HG03558 (cell line): ENCODE measurements around the gene KRTAP10-4.
"Not testable (repeated sequence)": the region's sequence is repeated elsewhere in the genome, so short reads cannot be mapped to it uniquely, and the experiment has no call there.

Experiments used
- ATAC-seq: cut with Tn5 transposase; IDR thresholded peaks from one replicate; pipeline ENCODE4 v1.9.1; 2021; ENCODE audit warnings: moderate number of reproducible peaks; ENCODE audit not compliant: unreplicated experiment; ENCODE audit errors: extremely low read depth

Gene KRTAP10-4

DNA sequence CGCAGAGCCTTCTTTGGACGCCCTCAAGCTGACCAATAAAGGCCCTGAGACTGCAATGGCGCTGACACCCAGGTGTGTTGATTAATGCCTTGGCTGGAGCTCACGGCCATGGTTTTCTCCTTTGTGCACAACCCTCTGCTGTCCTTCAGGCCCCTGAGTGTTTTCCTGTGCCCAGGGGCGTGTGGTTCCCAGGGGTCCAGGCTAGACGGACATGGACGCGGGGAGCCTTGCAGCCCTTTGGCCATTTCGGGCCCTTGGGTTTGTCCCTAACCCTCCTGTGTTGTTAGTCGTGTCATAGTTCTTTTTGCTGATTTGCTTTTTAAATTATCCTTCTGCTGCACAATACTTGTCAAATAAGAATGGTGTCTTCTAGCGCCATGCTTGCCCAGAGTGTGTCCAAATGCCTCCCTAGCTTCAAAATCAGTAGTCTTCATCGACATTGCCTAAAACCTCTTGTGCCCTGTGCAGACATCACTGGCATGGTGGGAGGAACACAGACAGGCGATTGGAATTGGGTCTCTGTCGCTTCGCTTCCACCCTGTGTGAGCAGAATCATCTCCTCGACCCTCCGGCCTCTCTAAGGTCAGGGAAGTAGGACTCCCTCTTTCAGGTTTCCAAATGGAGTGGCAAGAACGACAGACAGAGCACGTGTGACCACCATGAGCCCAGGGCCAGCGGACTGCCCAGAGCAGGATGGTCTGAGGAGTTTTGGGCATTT is 1.9 kb downstream of the KRTAP10-4 start:
- ATAC-seq = no peak

DNA sequence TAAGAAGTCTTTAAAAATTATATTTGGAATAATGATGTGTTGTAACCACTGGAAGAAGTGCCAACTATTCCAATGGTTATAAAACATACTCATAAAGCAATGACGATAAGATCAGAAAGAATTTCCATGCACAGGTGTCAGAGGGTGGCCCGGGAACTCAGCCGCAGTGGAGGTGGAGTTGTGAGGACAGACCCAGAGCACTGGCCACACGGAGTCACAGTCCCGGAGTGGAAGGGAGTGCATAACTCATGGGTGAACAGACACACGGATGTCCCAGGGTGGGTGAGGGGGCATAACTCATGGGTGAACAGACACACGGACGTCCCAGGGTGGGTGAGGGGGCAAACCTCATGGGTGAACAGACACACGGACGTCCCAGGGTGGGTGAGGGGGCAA is 2.5 kb downstream of the KRTAP10-4 start:
- no peak for ATAC-seq

DNA sequence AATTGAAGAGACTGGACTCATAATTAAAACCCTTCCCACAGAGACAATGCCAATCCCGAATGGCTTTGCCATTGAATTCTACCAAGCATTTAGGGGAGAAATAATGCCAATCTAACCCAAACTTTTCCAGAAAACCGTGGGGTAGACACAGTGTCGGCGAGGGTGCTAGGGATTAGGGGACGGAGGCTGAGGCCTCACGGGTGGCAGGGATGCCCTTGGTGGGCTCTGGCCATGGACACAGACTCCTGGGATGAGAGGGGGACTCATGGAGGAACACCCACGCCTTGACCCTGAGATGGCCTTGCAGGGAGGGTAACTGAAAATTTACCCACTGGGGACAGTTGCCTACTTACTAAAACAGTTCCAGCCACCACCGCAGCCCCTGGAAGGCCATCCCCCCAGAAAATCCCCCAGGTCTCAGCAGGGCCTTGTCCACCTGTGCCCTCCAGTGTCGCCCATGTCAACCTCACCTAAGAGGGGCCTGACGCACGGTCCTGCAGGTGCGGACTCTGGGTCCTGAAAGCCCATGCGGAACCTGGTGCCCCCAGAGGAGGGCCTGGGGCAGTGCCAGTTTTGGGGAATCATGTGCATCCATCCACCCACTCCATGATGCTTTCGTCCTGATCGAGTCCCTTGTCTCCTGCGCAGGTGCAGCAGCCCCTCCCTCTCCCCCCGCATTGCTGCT is 5.0 kb downstream of the KRTAP10-4 start:
- ATAC-seq = no peak

DNA sequence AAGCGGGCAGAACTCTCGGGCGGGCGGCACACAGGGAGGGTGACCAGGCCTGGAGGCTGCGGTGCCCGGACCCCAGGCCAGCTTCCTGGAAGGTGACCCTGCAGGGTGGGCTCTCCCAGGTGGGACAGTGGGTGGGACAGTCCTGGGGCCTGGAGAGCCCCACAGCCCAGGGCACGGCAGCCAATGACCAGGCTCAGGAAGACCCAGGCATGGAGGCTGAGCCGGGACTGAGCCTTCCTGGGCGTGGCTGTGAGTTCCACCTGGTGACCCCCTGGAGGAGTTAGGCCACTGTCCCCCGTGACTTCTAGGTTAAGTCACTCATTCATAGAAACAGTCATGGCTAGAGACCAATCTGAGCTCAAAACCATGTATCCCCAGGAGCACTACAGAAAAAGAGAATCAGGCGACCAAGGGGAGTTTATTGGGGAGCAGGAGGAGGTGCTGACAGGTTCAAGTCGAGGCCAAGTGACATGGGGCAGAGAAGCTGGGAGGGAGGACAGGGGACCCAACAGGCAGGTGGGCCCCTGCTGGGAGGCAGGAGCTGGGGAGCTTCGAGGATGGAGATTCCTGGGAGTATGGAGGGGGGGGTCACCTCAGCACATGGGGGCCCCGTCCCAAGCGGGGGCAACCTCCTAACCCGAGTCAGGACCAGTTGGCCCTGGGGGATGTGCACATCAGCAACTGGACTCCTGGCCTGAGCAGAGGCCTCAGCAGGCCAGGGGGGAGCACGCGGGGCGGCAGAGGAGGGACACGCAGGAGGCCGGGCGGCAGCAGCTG is 5.7 kb downstream of the KRTAP10-4 start:
- no peak for ATAC-seq

DNA sequence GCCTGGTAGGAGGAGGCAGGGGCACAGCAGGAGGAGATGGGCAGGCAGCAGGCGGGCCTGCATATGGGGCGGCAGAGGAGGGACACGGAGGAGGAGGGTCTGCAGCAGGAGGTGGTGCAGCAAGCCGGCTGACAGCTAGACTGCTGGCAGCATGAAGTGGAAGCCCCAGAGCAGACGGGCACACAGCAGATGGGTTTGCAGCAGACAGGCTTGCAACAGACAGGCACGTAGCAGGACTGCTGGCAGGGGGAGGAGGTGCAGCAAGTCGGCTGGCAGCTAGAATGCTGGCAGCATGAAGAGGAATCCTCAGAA is 6.3 kb downstream of the KRTAP10-4 start:
- ATAC-seq = no peak

DNA sequence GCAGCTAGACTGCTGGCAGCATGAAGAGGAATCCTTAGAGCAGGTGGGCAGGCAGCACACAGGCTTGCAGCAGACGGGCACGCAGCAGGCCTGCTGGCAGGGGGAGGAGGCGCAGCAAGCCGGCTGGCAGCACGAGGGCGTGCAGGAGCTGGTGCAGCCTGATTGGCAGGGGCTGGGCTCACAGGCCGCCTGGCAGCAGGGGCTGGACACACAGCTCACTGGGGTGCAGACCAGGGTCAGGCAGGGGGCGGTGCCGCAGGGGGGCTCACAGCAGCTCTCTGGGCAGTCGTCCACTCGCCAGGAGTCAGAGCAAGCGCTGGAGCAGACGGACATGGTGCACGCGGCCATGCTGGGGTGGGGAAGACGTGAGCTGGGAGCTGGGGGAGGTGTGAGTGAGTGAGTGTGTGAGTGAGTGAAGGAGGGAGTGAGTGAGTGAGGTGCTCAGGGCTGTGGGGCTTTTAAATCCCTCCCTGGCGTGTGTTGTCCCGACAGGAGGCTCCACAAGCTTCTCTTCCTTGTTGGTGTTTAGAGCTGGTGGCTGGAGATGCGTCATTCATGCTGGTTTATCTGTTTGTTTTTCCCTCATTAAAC is 6.8 kb downstream of the KRTAP10-4 start, which contains the start of gene KRTAP10-5:
TSS of gene KRTAP10-5 (minus strand) at position 374 of the 591 bp plus-strand sequence. CDS start at position 348, 26 bp downstream.
- not testable (repeated sequence) for ATAC-seq

DNA sequence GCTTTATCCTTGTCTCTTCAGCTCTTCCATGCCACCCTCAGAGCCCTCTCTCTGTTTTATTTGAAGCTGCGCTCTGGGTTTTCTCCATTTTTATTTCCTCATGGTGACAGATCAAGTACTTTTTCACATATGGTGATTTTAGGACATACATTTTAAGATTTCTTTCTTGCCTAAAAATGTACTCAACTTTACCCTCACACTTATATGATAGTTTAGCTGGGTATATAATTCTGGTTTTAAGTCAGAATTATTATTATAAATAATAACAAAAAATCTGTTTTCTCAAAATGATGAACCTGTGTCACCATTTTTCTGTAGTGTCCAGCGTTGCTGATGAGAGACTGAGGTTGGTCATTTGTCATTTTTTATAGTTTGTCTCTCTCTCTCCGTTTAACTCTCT is 7.6 kb downstream of the KRTAP10-4 start:
- no peak for ATAC-seq

DNA sequence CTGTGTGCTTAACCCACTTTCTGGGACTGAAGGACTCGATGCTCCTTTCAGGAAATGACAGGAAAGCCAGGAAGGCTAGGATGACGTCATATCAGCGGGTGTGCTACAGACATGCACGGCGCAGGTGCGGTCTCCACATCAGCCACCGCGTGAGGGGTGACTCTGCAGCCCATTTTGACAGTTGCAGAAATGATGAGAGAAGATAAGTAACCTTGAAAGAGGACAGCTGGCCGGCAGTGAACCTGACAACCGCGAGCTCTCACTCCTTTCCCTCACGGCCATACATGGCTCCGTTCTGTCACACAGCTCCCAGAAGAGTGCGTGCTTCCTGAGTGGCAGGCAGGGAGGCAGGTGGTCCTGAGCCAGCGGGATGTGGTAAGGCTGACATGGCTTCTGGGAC is 8.5 kb downstream of the KRTAP10-4 start:
- ATAC-seq = no peak

DNA sequence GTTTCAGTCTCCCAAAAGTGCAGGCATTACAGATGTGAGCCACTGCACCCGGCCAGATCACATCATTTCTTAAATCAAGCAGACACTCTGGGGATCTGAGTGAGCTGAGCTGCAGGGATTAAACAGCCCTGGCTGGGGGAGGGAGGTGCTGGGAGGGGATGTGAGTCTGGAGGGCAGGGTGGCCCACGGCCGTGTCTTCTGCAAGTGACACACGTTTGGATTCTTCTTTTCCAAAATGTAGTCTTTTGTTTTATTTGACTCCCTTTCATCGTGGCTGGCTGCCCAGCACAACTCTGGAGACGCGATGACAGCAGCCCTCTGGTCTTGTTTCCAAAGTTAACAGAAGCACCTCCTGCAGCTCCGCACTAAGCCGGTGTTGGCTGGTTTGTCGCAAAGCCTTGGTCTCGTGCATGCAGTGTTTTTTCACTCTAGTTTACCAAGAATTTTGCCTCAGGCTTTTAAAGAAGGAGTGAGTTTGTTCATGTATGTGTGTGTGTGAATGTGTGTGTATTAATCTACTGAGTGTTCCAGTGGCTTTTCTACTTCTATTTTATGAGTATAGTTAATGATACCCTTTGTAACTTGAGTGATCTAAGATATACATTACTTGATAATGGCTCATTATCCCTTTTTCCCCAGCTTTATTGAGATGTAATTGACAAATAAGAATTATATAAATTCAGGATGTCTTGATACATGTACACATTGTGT is 9.7 kb downstream of the KRTAP10-4 start:
- no peak for ATAC-seq

DNA sequence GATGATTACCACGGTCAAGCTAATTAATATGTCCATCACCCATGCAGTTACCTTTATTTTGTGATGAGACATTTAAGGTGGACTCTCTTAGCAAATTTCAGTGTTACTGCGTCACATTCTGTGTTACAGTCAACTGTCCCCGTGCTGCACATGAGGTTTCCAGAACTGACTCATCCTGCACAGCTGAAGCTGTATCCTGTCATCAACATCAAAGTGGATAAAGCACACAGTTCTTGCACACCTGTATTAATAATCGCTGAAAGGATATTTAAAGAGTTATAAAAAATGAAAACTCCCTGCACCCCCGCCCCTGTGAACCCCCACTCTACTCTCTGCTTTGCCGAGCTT is 10.2 kb downstream of the KRTAP10-4 start:
- ATAC-seq = no peak

DNA sequence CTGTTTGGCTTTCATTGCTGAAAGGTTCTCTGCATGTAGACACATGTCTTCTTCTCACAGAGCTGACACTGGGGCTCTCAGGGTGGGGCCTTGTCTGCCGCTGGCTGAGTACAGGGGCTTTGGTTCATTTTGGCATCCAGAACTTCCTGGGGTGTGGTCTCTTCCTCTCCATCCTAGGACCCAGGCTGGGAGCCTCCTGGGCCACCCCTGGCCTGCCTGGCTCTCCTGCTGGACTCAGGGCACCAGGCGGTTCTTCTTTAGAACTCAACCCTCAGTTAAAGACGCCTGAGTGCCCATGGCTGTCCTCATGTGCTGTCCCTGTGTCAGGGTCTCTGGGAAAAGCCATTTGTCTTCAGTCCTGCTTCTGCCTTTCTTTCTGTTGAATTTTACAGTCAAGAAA is 12.4 kb downstream of the KRTAP10-4 start:
- no peak for ATAC-seq

DNA sequence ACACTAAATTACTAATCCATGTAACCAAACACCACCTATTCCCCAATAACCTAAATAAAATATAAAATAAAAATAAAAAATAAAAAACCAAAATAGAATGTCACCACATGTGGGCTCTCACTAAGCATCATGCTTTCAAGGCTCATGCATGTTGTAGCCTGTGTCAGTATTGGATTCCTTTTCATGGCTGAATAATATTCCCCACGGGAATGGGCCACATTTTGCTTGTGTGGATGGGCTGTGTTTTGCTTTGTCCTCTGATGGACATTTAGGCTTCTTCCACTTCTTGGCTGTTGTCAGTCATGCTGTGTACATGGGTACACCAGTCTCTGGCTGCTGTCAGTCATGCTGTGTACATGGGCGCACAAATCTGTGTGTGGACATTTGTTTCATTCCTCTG is 15.6 kb downstream of the KRTAP10-4 start:
- ATAC-seq = no peak

DNA sequence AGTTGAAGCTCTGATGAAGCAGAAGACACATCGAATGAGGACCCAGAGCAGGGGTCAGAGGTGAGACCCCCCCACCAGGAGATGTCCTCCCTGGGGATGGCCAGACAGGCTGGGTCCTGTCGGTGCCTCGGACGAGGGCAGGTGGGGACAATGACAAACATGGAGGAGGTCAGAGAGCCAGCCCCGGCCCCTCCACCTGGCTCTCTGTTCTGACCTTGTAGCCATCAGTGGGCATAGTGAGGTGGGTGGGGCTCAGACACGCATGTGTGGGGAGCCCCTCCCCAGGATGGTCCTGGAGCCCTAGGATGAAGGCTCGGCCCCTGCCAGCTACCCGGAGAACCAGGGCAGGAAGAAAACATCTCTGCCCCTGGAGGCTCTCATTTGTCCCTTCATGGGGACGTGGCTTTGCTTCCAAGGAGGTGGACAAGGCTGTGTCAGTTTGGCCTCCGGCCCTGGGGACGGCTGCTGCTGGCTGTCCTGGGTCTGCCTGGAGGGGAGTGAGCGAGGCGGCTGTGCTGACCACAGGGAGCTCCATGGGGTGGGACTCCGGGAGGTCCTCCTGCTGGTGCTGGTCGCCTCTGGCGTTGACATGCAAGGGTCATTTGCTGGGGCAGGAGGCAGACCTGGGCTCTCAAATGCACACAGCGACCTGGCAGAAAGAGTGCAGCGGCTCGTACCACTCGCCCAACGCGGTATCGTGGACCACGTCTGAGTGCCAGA is 16.2 kb downstream of the KRTAP10-4 start:
- no peak for ATAC-seq

DNA sequence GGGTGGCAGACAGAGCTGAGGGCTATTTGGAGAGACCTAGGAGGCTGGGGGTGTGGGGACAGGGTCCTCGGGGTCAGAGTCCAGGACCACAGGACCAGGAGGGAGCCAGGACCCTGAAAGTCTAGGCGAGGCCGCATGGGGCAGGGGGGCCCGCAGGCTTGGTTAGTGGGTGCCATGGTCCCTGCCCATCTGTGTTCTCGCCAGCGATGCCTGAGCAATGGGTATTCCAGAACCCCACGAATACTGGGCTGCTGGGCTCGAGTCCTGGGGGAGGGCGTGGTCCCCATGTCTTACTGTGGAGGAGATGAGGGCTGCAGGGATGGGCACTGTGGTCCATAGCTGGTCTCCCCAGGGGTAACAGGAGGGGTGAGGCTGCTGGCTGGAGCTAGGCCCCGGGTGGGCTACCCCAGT is 16.8 kb downstream of the KRTAP10-4 start:
- no peak for ATAC-seq

DNA sequence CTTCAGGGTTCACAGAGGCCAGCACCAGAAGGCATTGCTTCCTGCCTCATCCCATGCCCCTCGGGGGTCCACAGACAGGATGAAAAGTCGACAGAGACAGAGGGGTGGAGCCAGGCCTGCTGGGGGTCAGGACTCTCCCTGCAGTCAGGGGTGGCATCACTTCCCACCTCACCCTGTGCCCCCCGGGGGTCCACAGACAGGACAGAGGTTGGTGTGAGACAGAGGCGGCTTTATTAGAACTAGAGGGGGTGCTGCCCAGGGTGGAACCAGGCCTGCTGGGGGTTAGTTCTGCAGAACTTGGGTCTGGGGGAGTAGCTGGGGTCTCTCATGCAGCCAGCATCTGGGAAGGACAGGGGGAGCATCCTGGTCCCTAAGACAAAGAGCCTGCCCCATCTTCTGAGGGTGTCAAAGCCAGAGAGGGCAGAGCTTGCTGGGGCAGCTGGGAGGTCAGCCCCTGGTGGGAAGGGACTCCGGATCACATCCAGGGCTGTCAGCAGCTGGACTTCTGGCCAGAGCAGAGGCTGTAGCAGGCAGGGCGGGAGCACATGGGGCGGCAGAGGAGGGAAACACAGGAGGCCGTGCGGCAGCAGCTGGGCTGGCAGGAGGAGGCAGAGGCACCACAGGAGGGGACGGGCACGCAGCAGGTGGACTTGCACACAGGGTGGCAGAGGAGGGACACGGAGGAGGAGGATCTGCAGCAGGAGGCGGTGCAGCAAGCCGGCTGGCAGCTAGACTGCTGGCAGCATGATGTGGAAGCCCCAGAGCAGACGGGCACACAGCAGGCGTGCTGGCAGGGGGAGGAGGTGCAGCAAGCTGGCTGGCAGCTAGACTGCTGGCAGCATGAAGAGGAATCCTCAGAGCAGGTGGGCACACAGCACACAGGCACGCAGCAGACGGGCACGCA is 17.6 kb downstream of the KRTAP10-4 start:
- ATAC-seq = not testable (repeated sequence)

DNA sequence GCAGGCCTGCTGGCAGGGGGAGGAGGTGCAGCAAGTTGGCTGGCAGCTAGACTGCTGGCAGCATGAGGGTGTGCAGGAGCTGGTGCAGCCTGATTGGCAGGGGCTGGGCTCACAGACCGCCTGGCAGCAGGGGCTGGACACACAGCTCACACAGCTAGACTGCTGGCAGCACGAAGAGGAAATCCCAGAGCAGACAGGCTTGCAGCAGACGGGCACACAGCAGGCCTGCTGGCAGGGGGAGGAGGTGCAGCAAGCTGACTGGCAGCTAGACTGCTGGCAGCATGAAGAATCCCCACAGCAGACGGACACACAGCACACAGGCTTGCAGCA is 18.2 kb downstream of the KRTAP10-4 start:
- ATAC-seq = not testable (repeated sequence)

DNA sequence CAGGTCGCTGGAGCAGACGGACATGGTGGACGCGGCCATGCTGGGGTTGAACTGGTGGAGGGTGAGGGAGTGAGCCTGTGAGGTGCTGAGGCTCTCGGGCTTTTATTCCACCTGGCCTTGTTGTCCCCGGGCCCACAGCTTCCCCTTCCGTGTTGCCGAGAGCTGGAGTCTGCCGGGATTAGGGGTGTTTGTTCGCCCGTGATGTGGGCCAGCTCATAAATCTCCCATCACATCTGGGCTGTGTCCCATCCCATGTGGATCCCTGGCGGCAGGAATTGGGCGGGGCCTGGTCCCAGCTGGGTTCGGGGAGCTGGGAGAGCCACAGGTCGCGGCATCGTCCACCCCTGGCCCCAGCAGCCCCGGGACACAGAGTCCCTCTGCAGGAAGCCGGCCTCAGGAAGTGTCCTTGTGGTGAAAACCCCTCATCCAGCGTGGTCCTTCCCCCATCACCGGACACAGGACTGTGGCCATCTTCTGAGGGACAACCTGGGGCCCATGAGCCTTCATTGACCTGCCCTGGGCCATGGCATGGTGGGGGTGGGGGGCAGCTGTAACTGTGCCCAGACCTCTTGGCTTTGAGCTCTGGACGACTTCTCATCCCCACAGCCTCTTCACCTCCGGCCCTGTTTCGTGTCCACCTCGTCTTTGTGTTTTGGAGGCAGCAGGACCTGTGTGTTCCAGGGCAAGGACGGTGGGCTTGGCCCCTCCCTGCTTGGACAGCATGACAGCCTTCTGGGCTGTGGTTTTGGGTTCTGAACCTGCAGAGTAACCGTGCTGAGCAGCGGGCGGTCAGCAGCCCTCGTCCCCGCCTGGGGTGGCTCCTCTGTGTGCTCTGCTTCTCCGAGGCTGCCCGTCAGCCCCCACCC is 19.1 kb downstream of the KRTAP10-4 start, which contains the start of gene KRTAP10-6:
TSS of gene KRTAP10-6 (minus strand) at position 60 of the 866 bp plus-strand sequence. CDS start at position 39, 21 bp downstream.
- ATAC-seq = no peak
